Measurements from ENCODE around the gene FGD2. TPM values are rescaled to one million over a fixed set of nuclear protein-coding genes. Genes with fewer than 3 reads are reported as not detected.

FGD2 gene
- total and polyA plus RNA-seq, 9 of the 15 experiments (the other 6 are each of a cell fraction or from before 2014, with no cell fraction given) = 0.09 TPM; not detected in 8

GRCh38 chr6:37018198-37019064, 13.0 kb downstream of the FGD2 start (continued):
- TF ChIP-seq, protein P1, sequence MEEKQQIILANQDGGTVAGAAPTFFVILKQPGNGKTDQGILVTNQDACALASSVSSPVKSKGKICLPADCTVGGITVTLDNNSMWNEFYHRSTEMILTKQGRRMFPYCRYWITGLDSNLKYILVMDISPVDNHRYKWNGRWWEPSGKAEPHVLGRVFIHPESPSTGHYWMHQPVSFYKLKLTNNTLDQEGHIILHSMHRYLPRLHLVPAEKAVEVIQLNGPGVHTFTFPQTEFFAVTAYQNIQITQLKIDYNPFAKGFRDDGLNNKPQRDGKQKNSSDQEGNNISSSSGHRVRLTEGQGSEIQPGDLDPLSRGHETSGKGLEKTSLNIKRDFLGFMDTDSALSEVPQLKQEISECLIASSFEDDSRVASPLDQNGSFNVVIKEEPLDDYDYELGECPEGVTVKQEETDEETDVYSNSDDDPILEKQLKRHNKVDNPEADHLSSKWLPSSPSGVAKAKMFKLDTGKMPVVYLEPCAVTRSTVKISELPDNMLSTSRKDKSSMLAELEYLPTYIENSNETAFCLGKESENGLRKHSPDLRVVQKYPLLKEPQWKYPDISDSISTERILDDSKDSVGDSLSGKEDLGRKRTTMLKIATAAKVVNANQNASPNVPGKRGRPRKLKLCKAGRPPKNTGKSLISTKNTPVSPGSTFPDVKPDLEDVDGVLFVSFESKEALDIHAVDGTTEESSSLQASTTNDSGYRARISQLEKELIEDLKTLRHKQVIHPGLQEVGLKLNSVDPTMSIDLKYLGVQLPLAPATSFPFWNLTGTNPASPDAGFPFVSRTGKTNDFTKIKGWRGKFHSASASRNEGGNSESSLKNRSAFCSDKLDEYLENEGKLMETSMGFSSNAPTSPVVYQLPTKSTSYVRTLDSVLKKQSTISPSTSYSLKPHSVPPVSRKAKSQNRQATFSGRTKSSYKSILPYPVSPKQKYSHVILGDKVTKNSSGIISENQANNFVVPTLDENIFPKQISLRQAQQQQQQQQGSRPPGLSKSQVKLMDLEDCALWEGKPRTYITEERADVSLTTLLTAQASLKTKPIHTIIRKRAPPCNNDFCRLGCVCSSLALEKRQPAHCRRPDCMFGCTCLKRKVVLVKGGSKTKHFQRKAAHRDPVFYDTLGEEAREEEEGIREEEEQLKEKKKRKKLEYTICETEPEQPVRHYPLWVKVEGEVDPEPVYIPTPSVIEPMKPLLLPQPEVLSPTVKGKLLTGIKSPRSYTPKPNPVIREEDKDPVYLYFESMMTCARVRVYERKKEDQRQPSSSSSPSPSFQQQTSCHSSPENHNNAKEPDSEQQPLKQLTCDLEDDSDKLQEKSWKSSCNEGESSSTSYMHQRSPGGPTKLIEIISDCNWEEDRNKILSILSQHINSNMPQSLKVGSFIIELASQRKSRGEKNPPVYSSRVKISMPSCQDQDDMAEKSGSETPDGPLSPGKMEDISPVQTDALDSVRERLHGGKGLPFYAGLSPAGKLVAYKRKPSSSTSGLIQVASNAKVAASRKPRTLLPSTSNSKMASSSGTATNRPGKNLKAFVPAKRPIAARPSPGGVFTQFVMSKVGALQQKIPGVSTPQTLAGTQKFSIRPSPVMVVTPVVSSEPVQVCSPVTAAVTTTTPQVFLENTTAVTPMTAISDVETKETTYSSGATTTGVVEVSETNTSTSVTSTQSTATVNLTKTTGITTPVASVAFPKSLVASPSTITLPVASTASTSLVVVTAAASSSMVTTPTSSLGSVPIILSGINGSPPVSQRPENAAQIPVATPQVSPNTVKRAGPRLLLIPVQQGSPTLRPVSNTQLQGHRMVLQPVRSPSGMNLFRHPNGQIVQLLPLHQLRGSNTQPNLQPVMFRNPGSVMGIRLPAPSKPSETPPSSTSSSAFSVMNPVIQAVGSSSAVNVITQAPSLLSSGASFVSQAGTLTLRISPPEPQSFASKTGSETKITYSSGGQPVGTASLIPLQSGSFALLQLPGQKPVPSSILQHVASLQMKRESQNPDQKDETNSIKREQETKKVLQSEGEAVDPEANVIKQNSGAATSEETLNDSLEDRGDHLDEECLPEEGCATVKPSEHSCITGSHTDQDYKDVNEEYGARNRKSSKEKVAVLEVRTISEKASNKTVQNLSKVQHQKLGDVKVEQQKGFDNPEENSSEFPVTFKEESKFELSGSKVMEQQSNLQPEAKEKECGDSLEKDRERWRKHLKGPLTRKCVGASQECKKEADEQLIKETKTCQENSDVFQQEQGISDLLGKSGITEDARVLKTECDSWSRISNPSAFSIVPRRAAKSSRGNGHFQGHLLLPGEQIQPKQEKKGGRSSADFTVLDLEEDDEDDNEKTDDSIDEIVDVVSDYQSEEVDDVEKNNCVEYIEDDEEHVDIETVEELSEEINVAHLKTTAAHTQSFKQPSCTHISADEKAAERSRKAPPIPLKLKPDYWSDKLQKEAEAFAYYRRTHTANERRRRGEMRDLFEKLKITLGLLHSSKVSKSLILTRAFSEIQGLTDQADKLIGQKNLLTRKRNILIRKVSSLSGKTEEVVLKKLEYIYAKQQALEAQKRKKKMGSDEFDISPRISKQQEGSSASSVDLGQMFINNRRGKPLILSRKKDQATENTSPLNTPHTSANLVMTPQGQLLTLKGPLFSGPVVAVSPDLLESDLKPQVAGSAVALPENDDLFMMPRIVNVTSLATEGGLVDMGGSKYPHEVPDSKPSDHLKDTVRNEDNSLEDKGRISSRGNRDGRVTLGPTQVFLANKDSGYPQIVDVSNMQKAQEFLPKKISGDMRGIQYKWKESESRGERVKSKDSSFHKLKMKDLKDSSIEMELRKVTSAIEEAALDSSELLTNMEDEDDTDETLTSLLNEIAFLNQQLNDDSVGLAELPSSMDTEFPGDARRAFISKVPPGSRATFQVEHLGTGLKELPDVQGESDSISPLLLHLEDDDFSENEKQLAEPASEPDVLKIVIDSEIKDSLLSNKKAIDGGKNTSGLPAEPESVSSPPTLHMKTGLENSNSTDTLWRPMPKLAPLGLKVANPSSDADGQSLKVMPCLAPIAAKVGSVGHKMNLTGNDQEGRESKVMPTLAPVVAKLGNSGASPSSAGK (IDR thresholded peaks at IDR 0.05) = no peak
- no peak for TF ChIP-seq HMG20A (CRISPR knock-in tag; conservative IDR thresholded peaks at IDR 0.05)
- TF ChIP-seq STAG1 (CRISPR knock-in tag; IDR thresholded peaks at IDR 0.05; ENCODE audit: borderline replicate concordance) = peak; percentile 98
- no peak for TF ChIP-seq SIRT6 (IDR thresholded peaks at IDR 0.05; ENCODE audit: low read depth, low read length)
- no peak for TF ChIP-seq C11orf30 (IDR thresholded peaks at IDR 0.05; ENCODE audit: low read depth)
- TF ChIP-seq ILF3 (IDR thresholded peaks at IDR 0.05; ENCODE audit: borderline replicate concordance) = no peak
- TF ChIP-seq VEZF1 (CRISPR knock-in tag; IDR thresholded peaks at IDR 0.05) = no peak
- no peak for TF ChIP-seq FOXM1 (IDR thresholded peaks at IDR 0.05; ENCODE audit: low read depth)
- TF ChIP-seq FOXM1 (CRISPR knock-in tag; IDR thresholded peaks at IDR 0.05; ENCODE audit: low read depth) = no peak
- TF ChIP-seq BRF1 (IDR thresholded peaks at IDR 0.05; ENCODE audit: borderline replicate concordance, extremely low read depth, insufficient read length) = no peak
- no peak for TF ChIP-seq ZNF324 (CRISPR knock-in tag; IDR thresholded peaks at IDR 0.05)
- TF ChIP-seq, protein P2, sequence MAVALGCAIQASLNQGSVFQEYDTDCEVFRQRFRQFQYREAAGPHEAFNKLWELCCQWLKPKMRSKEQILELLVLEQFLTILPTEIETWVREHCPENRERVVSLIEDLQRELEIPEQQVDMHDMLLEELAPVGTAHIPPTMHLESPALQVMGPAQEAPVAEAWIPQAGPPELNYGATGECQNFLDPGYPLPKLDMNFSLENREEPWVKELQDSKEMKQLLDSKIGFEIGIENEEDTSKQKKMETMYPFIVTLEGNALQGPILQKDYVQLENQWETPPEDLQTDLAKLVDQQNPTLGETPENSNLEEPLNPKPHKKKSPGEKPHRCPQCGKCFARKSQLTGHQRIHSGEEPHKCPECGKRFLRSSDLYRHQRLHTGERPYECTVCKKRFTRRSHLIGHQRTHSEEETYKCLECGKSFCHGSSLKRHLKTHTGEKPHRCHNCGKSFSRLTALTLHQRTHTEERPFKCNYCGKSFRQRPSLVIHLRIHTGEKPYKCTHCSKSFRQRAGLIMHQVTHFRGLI (CRISPR knock-in tag; IDR thresholded peaks at IDR 0.05) = no peak
- TF ChIP-seq POLR2AphosphoS2 (IDR thresholded peaks at IDR 0.05; ENCODE audit: low read length) = no peak
